Measurements from ENCODE around the gene NPHP3.

- TF ChIP-seq, protein P1, sequence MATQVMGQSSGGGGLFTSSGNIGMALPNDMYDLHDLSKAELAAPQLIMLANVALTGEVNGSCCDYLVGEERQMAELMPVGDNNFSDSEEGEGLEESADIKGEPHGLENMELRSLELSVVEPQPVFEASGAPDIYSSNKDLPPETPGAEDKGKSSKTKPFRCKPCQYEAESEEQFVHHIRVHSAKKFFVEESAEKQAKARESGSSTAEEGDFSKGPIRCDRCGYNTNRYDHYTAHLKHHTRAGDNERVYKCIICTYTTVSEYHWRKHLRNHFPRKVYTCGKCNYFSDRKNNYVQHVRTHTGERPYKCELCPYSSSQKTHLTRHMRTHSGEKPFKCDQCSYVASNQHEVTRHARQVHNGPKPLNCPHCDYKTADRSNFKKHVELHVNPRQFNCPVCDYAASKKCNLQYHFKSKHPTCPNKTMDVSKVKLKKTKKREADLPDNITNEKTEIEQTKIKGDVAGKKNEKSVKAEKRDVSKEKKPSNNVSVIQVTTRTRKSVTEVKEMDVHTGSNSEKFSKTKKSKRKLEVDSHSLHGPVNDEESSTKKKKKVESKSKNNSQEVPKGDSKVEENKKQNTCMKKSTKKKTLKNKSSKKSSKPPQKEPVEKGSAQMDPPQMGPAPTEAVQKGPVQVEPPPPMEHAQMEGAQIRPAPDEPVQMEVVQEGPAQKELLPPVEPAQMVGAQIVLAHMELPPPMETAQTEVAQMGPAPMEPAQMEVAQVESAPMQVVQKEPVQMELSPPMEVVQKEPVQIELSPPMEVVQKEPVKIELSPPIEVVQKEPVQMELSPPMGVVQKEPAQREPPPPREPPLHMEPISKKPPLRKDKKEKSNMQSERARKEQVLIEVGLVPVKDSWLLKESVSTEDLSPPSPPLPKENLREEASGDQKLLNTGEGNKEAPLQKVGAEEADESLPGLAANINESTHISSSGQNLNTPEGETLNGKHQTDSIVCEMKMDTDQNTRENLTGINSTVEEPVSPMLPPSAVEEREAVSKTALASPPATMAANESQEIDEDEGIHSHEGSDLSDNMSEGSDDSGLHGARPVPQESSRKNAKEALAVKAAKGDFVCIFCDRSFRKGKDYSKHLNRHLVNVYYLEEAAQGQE (IDR thresholded peaks at IDR 0.05; ENCODE audit: insufficient read depth in 1 of 2, low read depth in 2 of 2, low read length in 2 of 2), result no peak
- TF ChIP-seq POLR2AphosphoS5 (IDR thresholded peaks at IDR 0.05; ENCODE audit: low read depth, low read length) (no peak), TAF1 (IDR thresholded peaks at IDR 0.05; ENCODE audit: borderline replicate concordance, insufficient read depth, low read length) (no peak), SIN3A (IDR thresholded peaks at IDR 0.05; ENCODE audit: borderline replicate concordance, insufficient read depth, low read length) (no peak), FOXP2 (optimal IDR thresholded peaks at IDR 0.05; ENCODE audit: borderline replicate concordance, extremely low read depth, extremely low read length, insufficient read depth) (no peak)
Measured at GRCh38 chr3:132694991-132695390, 27.2 kb downstream of the NPHP3 start.

Data from PFSK-1 (cell line).